GM19043 (cell line): ENCODE data around the gene SLC38A3.
A peak's percentile ranks its signal among the peaks of the same experiment; 100 is the strongest.
"Not testable (repeated sequence)": the region's sequence is repeated elsewhere in the genome, so short reads cannot be mapped to it uniquely, and the experiment has no call there.

ENCODE experiments used
- ATAC-seq: cut with Tn5 transposase; IDR thresholded peaks from one replicate; pipeline ENCODE4 v1.9.1; 2021; ENCODE audit warnings: low read depth; ENCODE audit not compliant: unreplicated experiment

SLC38A3 gene

GRCh38 chr3:50208677-50209344 lies 3.7 kb downstream of the SLC38A3 start:
- ATAC-seq: no peak

- ATAC-seq: no peak
Measured at GRCh38 chr3:50210176-50210509, 5.1 kb downstream of the SLC38A3 start.

DNA sequence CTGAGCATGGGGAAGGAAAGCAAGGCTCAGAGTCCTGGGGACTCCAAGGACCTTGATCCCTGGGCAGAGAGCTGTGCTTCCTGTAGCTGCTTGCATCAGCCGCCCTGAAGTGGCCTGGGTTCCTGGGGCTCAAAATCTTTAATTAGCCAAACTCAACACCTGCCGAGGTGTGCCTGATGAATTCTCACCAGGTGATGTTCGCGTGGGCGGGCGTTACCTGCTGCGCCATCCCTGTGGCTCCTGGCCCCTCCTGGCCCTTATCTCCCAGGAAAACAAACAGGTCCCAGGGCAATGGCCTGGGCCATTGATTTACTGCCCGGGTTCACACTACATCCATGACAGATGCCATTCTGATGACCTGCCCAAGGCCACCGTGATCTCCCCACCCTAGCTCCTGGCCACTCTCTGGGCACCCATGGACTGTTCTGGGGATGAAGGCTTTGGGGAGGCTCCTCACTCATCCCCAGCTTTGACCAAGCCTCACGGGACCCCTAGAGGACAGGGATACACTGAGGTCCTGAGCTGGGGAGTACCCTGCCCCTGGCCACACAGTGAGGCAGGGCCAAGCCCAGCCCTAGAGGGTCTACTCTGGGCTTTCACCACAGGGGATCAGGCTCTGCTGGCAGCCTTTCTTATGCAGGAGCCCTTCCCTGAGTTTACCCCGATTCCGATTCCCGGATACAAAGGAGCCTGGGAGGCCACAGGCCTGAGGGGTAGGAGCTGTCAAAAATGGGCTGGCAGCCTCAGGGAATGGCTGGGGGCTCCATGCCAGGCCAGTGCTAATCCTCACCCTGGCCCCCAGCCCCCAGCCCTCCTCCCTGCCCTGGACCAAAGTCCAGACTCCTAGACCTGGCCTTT lies 5.7 kb downstream of the SLC38A3 start:
- no peak for ATAC-seq

- ATAC-seq: not testable (repeated sequence)
Measured at GRCh38 chr3:50211368-50211717, 6.3 kb downstream of the SLC38A3 start.

- no peak for ATAC-seq
Measured at GRCh38 chr3:50211930-50212329, 6.9 kb downstream of the SLC38A3 start.

GRCh38 chr3:50212502-50212901 lies 7.4 kb downstream of the SLC38A3 start:
- ATAC-seq: no peak

- no peak for ATAC-seq
Measured at GRCh38 chr3:50212971-50213370, 7.9 kb downstream of the SLC38A3 start.

- ATAC-seq: no peak
Measured at GRCh38 chr3:50213373-50213772, 8.3 kb downstream of the SLC38A3 start.

- ATAC-seq: no peak
Measured at GRCh38 chr3:50214824-50215223, 9.8 kb downstream of the SLC38A3 start.

- ATAC-seq: no peak
Measured at GRCh38 chr3:50215529-50215928, 10.5 kb downstream of the SLC38A3 start.

DNA sequence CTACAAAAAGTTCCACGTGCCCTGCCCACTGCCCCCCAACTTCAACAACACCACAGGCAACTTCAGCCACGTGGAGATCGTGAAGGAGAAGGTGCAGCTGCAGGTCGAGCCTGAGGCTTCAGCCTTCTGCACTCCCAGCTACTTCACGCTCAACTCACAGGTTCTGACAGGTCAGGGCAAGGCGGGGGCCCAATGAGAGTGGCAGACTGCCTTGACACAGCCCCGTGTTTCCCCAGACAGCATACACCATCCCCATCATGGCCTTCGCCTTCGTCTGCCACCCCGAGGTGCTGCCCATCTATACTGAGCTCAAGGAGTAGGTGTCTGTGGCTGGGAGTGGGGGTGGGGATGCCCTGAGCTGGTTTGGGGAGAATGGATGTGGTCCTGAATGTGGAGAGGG lies 12.6 kb downstream of the SLC38A3 start:
- no peak for ATAC-seq

DNA sequence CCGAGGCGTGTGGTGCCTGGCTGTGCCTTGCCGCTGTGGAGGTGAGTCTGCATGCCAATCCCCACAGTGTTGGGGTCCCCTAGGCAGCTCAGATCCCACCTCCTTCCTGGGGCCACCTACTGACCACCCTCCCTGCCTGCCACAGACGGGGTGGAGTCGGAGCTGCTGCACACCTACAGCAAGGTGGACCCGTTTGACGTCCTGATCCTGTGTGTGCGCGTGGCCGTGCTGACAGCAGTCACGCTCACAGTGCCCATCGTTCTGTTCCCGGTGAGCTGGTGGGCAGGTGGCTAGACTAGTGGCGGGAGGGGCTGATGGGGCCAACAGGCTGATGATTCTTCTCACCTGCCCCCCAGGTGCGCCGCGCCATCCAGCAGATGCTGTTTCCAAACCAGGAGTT lies 13.4 kb downstream of the SLC38A3 start:
- ATAC-seq: no peak

DNA sequence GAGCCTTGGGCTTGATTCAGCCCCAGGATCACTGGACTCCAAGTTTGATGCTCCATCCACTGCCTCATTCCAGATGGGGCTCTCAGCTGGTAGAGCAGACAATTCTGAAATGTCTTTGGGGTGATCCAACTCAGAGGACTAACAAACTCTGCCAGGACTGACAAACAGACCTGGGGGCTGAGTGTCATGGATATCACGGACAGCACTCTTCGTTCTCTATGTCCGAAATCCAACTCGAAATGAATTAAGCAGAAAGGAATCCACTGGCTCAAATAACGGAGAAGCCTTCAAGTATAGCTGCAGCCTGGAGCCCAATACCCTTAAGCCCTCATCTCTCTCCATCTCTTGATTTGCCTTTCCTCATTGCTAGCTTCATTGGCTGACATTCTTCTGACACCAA lies 14.2 kb downstream of the SLC38A3 start:
- no peak for ATAC-seq

GRCh38 chr3:50220109-50220508 lies 15.0 kb downstream of the SLC38A3 start:
- no peak for ATAC-seq

GRCh38 chr3:50221051-50221410 lies 16.0 kb downstream of the SLC38A3 start:
- ATAC-seq: no peak

- no peak for ATAC-seq
Measured at GRCh38 chr3:50221411-50222168, 16.5 kb downstream of the SLC38A3 start.

DNA sequence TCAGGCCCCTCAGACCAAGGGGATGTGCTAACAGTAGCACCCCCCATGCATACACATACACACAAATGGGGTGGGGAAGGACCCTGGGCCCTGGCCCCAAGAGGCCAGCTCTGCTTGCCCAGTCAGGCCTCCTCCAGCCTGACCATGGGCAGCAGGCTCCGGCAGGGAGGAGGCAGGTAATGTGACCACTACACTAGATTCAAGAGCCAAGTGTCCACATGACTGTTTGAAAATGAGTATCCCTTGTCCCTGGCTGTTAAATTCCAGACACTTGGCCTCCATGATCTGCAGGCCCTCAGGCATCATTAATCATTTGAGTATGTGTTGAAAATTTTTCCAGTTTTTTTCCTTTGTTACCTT lies 17.1 kb downstream of the SLC38A3 start:
- no peak for ATAC-seq

DNA sequence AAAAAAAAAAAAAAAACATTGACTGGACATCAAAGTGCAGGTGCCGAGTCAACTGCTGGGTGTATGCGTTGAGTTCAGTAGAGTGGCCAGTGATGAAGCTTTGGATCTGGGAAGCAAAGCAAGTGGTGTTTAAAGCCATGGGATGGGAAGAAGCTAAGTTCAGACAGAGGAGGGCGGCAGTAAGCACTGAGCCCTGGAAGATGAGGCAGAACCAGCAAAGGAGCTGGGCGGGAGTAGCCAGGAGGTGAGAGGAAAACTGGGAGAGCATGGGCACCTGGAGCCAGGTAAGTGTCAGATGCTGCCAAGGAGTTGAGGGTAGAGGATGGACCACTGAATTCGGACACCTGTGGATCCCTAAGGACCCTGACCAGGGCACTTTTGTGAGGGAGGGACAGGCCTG lies 19.6 kb downstream of the SLC38A3 start:
- no peak for ATAC-seq

DNA sequence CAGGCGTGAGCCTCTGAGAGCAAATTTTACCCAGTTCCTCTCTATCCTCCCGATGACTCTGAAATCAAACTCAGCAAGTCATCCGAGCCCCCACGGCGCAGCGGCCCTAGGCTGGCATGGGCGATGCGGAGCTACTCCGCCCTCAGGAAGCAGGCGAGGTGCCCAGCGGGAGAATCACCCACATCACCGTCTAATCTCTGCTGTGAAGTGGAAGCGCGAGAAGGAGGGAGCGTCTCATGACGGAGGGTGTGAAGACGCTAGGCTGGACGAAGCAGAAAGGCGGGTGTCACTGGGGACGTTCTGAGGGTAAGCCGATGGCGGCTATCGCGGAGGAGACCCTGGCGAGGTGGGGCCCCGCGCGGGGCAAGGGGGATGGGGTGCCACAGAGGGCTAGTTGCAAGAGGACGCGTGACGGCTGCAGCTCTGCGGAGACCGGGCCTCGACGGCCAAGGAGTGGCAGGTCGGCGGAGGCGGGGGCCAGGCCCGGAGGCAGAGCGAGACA lies 21.9 kb downstream of the SLC38A3 start:
- ATAC-seq: no peak

- peak; percentile 92 for ATAC-seq
Measured at GRCh38 chr3:50227390-50228183, 22.5 kb downstream of the SLC38A3 start.
